Panc1 (cell line): ENCODE data around the gene SLCO2A1.

Experiments
- CTCF ChIP-seq: fragments of 450-650 bp; IDR thresholded peaks from 2 replicates; pipeline ENCODE4 v1.5.1; 2017; ENCODE audit warnings: mild to moderate bottlenecking
- POLR2AphosphoS5 ChIP-seq: IDR thresholded peaks from 2 replicates; pipeline ENCODE4 v1.6.1; 2012; ENCODE audit warnings: mild to moderate bottlenecking, low read depth, low read length, moderate library complexity
- SIN3A ChIP-seq: IDR thresholded peaks from 2 replicates; pipeline ENCODE4 v1.6.1; 2012; ENCODE audit warnings: low read depth, mild to moderate bottlenecking, low read length, moderate library complexity, borderline replicate concordance; ENCODE audit not compliant: insufficient read depth
- TCF7L2 ChIP-seq: IDR thresholded peaks from 2 replicates; pipeline ENCODE4 v1.6.1; 2011; ENCODE audit warnings: mild to moderate bottlenecking, low read depth, low read length, inconsistent platforms
- TF ChIP-seq, protein P1 (sequence below), 2 experiments: IDR thresholded peaks; 2 replicates each; pipeline ENCODE4 v1.6.1; 2011 to 2012; ENCODE audit warnings: low read depth in 2 of 2, control low read depth in 1 of 2, low read length in 1 of 2, mild to moderate bottlenecking in 1 of 2, moderate library complexity in 1 of 2; ENCODE audit not compliant: insufficient read depth in 1 of 2

- no peak for TF ChIP-seq CTCF
- no peak for TF ChIP-seq SIN3A
- no peak for TF ChIP-seq POLR2AphosphoS5
- TF ChIP-seq, protein P1, sequence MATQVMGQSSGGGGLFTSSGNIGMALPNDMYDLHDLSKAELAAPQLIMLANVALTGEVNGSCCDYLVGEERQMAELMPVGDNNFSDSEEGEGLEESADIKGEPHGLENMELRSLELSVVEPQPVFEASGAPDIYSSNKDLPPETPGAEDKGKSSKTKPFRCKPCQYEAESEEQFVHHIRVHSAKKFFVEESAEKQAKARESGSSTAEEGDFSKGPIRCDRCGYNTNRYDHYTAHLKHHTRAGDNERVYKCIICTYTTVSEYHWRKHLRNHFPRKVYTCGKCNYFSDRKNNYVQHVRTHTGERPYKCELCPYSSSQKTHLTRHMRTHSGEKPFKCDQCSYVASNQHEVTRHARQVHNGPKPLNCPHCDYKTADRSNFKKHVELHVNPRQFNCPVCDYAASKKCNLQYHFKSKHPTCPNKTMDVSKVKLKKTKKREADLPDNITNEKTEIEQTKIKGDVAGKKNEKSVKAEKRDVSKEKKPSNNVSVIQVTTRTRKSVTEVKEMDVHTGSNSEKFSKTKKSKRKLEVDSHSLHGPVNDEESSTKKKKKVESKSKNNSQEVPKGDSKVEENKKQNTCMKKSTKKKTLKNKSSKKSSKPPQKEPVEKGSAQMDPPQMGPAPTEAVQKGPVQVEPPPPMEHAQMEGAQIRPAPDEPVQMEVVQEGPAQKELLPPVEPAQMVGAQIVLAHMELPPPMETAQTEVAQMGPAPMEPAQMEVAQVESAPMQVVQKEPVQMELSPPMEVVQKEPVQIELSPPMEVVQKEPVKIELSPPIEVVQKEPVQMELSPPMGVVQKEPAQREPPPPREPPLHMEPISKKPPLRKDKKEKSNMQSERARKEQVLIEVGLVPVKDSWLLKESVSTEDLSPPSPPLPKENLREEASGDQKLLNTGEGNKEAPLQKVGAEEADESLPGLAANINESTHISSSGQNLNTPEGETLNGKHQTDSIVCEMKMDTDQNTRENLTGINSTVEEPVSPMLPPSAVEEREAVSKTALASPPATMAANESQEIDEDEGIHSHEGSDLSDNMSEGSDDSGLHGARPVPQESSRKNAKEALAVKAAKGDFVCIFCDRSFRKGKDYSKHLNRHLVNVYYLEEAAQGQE (IDR thresholded peaks at IDR 0.05; ENCODE audit: insufficient read depth in 1 of 2, low read depth in 2 of 2, low read length in 1 of 2): no peak
- TF ChIP-seq TCF7L2: no peak
These were observed 127.9 kb downstream of the SLCO2A1 start for GRCh38 chr3:133901847-133902246.
